GM12865 (cell line): ENCODE data around the gene SHQ1.
A peak's percentile ranks its signal among the peaks of the same experiment; 100 is the strongest.

Experiments used
- DNase-seq: peaks from one replicate; pipeline ENCODE4 v3.0.0; 2010; ENCODE audit warnings: low read depth
- H3K4me3 ChIP-seq: 2 replicates; pipeline ENCODE4 v1.5.1; 2011; ENCODE audit warnings: mild to moderate bottlenecking, low read depth, low read length, control low read depth
- TF ChIP-seq, protein P1 (sequence below): IDR thresholded peaks from 2 replicates; pipeline ENCODE4 v1.5.1; 2011; ENCODE audit warnings: low read length, control low read depth, low read depth, inconsistent platforms; ENCODE audit not compliant: insufficient read depth; ENCODE audit errors: missing control alignments

The SHQ1 gene

DNA sequence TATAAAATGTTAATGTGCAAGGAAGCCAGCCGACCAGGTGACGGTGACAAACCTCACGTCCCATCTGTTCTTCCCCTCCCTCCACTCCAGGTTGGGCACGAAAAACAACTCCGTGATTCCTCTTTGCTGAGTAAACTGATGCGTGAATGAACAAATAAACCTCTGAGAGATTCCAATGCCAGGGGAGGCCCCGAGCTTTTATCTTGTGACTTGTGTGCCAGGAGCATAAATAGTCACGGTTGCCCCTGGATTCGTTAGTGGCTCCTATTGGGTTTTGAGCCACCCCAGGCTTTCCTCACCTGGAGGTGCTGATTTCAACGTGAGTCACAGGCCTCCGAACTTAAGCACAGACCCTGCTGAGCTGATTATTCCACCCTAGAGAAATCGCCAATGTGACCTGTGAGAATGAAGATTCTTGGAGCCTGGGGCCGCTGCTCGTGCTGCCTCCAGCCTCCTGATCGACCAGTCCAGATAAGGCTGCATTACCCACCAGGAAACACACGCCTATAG is 119.2 kb downstream of the SHQ1 start:
- DNase-seq: no peak
- H3K4me3 ChIP-seq: no peak overlapping the region
- TF ChIP-seq, protein P1, sequence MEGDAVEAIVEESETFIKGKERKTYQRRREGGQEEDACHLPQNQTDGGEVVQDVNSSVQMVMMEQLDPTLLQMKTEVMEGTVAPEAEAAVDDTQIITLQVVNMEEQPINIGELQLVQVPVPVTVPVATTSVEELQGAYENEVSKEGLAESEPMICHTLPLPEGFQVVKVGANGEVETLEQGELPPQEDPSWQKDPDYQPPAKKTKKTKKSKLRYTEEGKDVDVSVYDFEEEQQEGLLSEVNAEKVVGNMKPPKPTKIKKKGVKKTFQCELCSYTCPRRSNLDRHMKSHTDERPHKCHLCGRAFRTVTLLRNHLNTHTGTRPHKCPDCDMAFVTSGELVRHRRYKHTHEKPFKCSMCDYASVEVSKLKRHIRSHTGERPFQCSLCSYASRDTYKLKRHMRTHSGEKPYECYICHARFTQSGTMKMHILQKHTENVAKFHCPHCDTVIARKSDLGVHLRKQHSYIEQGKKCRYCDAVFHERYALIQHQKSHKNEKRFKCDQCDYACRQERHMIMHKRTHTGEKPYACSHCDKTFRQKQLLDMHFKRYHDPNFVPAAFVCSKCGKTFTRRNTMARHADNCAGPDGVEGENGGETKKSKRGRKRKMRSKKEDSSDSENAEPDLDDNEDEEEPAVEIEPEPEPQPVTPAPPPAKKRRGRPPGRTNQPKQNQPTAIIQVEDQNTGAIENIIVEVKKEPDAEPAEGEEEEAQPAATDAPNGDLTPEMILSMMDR: no peak

DNA sequence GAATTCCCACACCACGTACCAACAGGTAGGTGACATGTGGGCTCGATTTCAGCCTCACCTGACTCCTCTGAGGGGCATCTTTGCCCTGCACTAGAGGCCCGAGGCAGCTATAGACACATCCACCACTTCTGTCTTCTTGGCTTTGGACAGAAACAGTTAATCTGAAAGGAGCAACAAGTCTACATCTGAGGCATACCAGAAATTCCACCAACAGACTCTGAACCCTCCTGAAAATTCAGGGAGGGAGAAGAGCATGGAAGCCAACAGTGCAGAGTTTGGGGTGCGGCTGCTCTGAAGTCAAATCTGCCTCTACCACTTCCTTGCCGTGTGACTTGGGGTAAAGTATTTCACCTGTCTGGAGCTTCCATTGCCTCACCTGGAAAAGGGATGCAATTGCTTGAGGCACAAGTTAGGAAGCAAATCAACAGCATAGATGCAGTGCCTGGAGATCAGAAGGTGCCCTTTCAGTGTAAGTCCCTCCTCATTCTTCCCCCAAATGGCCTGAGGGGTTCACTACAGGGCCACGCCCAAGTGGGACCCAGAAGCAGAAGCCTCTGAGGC is 119.8 kb downstream of the SHQ1 start:
- DNase-seq: no peak
- TF ChIP-seq, protein P1: no peak
- no peak overlapping the region for H3K4me3 ChIP-seq

DNA sequence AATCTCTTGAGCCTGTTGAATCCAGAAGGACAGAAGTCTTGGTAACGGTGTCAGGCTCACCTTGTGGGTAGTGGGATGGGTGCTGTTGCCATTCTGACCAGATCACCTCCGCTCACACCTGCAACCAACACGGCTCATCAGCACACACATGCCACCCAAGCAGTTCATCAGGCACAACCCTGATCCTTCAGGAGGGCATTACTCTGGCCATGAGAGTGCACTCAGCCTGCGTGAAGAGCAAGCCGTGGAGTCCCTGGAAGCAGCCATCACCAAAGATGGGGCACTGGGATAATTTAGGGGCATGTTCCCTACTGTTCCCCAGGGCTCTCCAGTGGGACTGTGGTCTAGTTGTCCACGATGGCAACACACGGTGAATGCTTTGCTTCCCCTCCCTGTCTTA is 120.5 kb downstream of the SHQ1 start:
- no peak for DNase-seq
- H3K4me3 ChIP-seq: no peak overlapping the region
- TF ChIP-seq, protein P1: no peak

DNA sequence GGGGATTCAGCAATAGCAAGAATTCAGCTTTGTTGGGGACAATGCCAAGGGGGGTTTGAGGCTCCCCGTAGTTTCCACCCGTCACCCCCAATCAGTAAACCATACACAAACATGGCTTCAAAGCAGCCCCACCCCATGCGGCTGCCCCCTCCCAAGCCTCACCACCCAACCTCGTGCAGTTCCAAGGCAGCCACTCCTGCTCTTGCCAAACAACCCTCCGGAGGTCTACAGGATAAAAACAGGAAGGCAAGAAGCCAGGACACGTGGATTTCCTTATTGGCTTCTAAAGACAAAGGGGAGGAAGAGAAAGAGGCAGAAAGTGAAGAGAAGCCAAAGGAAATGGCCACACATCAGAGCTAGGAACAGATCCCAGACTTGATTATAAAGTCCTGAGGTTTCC is 121.1 kb downstream of the SHQ1 start:
- TF ChIP-seq, protein P1: no peak
- H3K4me3 ChIP-seq: no peak overlapping the region

DNA sequence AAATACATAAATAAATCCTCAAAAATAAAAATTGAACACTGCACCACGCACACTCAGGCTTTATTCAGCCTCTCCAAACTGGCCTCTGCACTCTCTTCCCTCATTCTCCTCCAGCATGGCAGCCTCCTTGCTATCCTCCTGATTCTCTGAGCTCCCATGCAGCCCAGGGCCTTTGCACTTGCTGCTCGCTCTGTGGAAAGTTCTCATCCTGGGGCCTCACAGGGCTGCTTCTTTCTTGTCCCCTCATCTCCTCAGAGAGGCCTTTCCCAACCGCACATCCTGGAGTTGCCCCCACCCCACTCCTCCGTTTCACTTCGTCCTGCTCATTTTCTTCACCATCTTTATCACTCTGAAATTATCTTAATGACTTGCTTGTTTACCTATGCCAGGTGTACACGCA is 123.0 kb downstream of the SHQ1 start:
- DNase-seq: no peak
- TF ChIP-seq, protein P1: no peak
- no peak overlapping the region for H3K4me3 ChIP-seq

More for the DNA sequence above, 121.1 kb downstream of the SHQ1 start:
- DNase-seq: no peak

DNA sequence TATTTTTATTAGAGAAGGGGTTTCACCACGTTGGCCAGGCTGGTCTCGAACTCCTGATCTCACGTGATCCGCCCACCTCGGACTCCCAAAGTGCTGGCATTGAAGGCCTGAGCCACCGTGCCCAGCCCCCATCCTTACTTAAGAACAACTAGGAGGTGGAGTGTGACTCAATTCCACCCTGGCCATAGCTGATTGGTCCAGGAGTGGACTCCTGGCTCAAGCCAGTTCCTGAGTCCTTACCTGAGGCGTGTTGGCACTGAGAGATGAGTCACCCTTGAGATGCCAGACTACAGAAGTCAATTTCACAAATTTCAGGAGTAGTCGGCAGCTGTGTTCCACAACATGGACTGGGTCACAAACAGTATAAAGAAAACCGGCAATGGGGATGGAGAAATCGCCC is 124.2 kb downstream of the SHQ1 start:
- TF ChIP-seq, protein P1: no peak
- no peak for DNase-seq
- no peak overlapping the region for H3K4me3 ChIP-seq

DNA sequence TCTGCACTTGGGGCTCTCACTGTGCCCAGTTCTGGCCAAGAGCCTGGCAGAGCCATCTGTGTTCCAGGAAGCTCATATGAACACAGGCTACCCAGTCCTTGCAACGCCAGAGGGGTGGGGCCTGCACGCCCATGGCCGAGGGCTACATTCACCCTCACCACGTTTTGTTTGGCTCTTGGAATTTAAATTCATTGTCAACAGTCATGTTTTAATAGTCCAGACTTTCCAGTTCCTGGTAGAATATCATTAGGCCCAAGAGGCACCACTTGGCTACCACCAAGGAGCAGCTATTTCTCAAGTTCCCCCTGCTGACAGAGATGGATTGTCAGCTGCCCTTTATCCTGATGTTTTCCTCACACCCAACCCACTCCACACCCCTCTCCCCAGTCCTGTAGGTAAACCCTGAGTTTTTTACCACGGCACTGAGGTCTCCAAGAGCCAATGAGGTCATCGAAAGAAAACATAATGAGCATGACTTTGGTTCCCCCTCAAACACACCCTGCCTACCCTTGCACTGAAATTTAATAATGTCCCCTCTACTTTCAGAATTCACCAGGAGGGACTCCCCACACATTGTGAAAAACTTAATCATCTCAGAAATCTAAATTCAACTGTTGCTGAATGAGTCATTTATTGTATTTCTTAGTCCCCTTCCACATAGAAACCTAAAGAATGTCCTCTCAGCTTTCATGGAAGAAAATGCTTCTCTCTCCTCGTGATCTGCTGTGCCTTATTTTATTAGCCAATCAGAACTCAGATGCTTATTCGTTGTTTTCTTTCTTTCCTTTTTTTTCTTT is 125.1 kb downstream of the SHQ1 start:
- H3K4me3 ChIP-seq: no peak overlapping the region
- TF ChIP-seq, protein P1: no peak
- DNase-seq: peak; percentile 45
